BLaER1 treated with 17β-estradiol and CSF1 and Interleukin-3, amounts not matched to agents 10 nM and 100 nM (cell line): ENCODE measurements around the gene PPA1.
"Not testable (repeated sequence)": the region's sequence is repeated elsewhere in the genome, so short reads cannot be mapped to it uniquely, and the experiment has no call there.

Experiments
- H3K27ac ChIP-seq, 11 experiments: shearing (Covaris generic); formaldehyde crosslinking; 2 replicates each; pipeline ENCODE4 v1.8.1; 2022
- H3K27me3 ChIP-seq, 11 experiments: shearing (Covaris generic); formaldehyde crosslinking; 2 replicates each; pipeline ENCODE4 v1.8.1; 2022
- H3K36me3 ChIP-seq, 11 experiments: shearing (Covaris generic); formaldehyde crosslinking; 2 replicates each; pipeline ENCODE4 v1.8.1; 2022
- H3K4me1 ChIP-seq, 10 experiments: shearing (Covaris generic); formaldehyde crosslinking; 2 replicates each; pipeline ENCODE4 v1.8.1; 2022
- H3K4me2 ChIP-seq, 11 experiments: shearing (Covaris generic); formaldehyde crosslinking; 2 replicates each; pipeline ENCODE4 v1.8.1; 2022
- H3K4me3 ChIP-seq, 10 experiments: shearing (Covaris generic); formaldehyde crosslinking; 2 replicates each; pipeline ENCODE4 v1.8.1; 2022
- H3K9ac ChIP-seq, 11 experiments: shearing (Covaris generic); formaldehyde crosslinking; 2 replicates each; pipeline ENCODE4 v1.8.1; 2022
- H3K9me3 ChIP-seq, 11 experiments: shearing (Covaris generic); formaldehyde crosslinking; replicated peaks in 1 of 11; 2 replicates each; pipeline ENCODE4 v1.8.1; 2022
- H4K20me1 ChIP-seq, 11 experiments: shearing (Covaris generic); formaldehyde crosslinking; 2 replicates each; pipeline ENCODE4 v1.8.1; 2022
- Cebpa-rat ChIP-seq, 11 experiments: shearing (Covaris generic); IDR thresholded peaks; 2 replicates each; pipeline ENCODE4 v1.8.1; 2022

PPA1 gene

DNA sequence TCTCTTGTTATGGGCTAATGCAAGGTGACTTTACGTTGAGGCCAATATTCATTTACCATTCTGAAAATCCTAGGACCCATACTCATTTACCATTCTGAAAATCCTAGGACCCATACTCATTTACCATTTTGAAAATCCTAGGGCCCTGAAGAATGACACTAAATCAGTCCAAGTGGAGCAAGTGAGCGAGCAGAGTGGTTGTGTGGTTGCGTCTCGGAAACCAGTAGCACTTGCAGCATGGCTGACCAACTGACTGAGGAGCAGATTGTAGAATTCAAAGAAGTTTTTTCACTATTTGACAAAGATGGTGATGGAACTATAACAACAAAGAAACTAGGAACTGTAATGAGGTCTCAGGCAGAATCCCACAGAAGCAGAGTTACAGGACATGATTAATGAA is 69.8 kb downstream of the PPA1 start:
- Histone ChIP-seq H3K36me3 (peaks cover 56 to 77% (median 68%) of the 10 kb centered on the region in 11 experiments), H3K4me2 (peak overlapping the region; percentile 80 to 99 (median 92)), H3K9me3 (no peaks in the 10 kb centered on the region), H3K4me3 (peak overlapping the region in 5 of 10 experiments; percentile 13 to 51 (median 26); a peak in 6 of 20 replicates), H4K20me1 (peaks cover 64 to 98% (median 91%) of the 10 kb centered on the region in 11 experiments), H3K27ac (peak overlapping the region in 9 of 11 experiments; percentile 45 to 78 (median 68); a peak in 17 of 22 replicates), H3K9ac (peak overlapping the region in 9 of 11 experiments; percentile 4 to 66 (median 43); a peak in 12 of 22 replicates), H3K4me1 (peaks cover 66 to 75% (median 72%) of the 10 kb centered on the region in 10 experiments), H3K27me3 (no peaks in the 10 kb centered on the region)
- no peak for TF ChIP-seq Cebpa-rat (IDR thresholded peaks at IDR 0.05)

DNA sequence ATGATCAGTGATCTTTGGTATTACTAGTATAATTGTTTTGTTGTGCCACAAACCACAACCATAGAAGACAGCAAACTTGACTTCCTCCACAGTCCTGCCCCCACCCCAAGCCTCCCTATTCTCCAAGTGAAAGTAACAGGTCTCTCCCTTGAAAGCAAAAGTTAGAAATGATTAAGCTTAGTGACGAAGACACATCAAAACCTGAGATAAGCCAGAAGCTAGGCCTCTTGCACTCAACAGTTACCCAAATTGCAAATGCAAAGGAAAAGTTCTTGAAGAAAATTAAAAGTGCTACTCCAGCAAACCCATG is 70.4 kb downstream of the PPA1 start:
- TF ChIP-seq Cebpa-rat (IDR thresholded peaks at IDR 0.05), result no peak

DNA sequence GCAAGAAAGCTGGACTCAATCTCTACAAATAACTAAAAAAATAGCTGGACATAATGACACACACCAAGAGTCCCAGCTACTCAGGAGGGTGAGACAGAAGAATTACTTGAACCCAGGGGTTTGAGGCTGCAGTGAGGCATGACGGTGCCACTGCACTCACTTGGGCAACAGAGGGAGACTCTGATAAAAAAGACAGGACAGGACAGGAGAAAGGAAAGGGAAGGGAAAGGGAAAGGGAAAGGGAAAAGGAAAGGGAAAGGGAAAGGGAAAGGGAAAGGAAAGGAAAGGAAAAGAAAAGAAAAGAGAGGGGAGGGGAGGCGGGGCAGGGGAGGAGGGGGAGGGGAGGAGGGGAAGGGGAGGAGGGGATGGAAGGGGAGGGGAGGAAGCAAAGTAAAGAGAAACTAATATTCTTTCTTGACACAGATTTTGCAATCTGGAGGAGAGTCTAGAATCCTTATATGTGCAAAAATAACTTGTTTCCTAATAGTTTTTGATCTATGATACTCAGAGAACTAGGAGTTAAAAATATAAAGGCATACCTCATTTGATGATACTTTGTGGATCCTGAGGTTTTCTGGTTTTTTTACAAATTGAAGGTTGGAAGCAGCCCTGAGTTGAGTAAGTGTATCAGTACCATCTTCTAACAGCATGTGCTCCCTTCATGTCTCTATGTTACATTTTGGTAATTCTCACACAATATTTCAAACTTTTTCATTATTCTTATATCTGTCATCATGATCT is 70.9 kb downstream of the PPA1 start:
- Histone ChIP-seq H3K9me3 (no peaks in the 10 kb centered on the region), H3K36me3 (peaks cover 64 to 81% (median 69%) of the 10 kb centered on the region in 11 experiments), H3K4me2 (peak overlapping the region; percentile 80 to 99 (median 92)), H3K4me1 (peaks cover 54 to 63% (median 61%) of the 10 kb centered on the region in 10 experiments), H3K27me3 (no peaks in the 10 kb centered on the region), H3K4me3 (no peak overlapping the region; a peak in 2 of 20 replicates), H3K9ac (peak overlapping the region in 8 of 11 experiments; percentile 5 to 66 (median 38); a peak in 11 of 22 replicates), H3K27ac (peak overlapping the region in 9 of 11 experiments; percentile 45 to 78 (median 68); a peak in 17 of 22 replicates), H4K20me1 (peaks cover 59 to 98% (median 88%) of the 10 kb centered on the region in 11 experiments)
- no peak for TF ChIP-seq Cebpa-rat (IDR thresholded peaks at IDR 0.05)

More for the DNA sequence above, 70.4 kb downstream of the PPA1 start:
- Histone ChIP-seq H4K20me1 (peaks cover 64 to 98% (median 91%) of the 10 kb centered on the region in 11 experiments), H3K27ac (peak overlapping the region in 9 of 11 experiments; percentile 45 to 78 (median 68); a peak in 17 of 22 replicates), H3K4me2 (peak overlapping the region; percentile 80 to 99 (median 92)), H3K9me3 (no peaks in the 10 kb centered on the region), H3K36me3 (peaks cover 62 to 79% (median 69%) of the 10 kb centered on the region in 11 experiments), H3K4me3 (peak overlapping the region in 3 of 10 experiments; percentile 13 to 51 (median 17); a peak in 5 of 20 replicates), H3K9ac (peak overlapping the region in 9 of 11 experiments; percentile 4 to 66 (median 33); a peak in 12 of 22 replicates), H3K4me1 (peaks cover 60 to 69% (median 66%) of the 10 kb centered on the region in 10 experiments), H3K27me3 (no peaks in the 10 kb centered on the region)

DNA sequence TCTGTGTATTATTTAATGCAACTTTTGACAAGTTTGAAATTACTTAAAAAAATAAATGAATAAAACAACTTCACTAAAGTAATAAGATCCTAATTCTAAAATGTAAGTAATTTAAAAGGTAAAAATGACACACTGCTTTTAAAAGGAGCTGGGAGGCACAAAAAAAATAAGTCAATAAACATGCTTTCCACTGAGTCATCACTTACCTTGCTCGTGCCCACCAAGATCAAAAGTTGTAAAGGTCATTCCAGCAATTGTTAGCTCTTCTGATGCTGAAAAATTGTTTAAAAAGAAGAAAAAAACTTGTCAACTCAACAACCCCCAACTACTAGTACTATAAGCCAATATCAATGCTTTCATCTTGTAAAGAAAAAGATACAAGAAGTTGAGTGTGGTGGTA is 72.4 kb downstream of the PPA1 start:
- H3K9me3 ChIP-seq, result no peaks in the 10 kb centered on the region
- H3K27me3 ChIP-seq, result no peaks in the 10 kb centered on the region
- H3K9ac ChIP-seq, result no peak overlapping the region
- peaks cover 39 to 48% (median 46%) of the 10 kb centered on the region in 10 experiments for H3K4me1 ChIP-seq
- peak overlapping the region in 1 of 11 experiments; percentile 1; a peak in 2 of 22 replicates for H3K27ac ChIP-seq
- peaks cover 54 to 98% (median 76%) of the 10 kb centered on the region in 11 experiments for H4K20me1 ChIP-seq
- H3K36me3 ChIP-seq, result peaks cover 65 to 81% (median 70%) of the 10 kb centered on the region in 11 experiments
- no peak for TF ChIP-seq Cebpa-rat (IDR thresholded peaks at IDR 0.05)
- H3K4me3 ChIP-seq, result no peak overlapping the region
- H3K4me2 ChIP-seq, result no peak overlapping the region

DNA sequence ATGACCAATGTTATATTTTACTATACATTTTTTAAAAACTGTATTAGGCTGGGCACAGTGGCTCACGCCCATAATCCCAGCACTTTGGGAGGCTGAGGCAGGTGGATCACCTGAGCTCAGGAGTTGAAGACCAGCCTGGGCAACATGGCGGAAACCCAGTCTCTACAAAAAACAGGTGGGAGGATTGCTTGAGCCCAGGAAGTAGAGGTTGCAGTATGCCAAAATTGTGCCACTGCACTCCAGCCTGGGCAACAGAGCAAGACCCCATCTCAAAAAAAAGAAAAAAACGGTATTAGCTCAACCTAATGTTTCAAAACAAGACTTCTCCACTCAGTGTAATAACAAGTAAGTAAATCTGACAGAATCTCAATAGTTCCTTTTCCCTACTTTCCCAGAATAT is 73.9 kb downstream of the PPA1 start:
- Histone ChIP-seq H3K4me1 (peaks cover 25 to 34% (median 32%) of the 10 kb centered on the region in 10 experiments), H4K20me1 (peaks cover 47 to 98% (median 70%) of the 10 kb centered on the region in 11 experiments), H3K36me3 (peaks cover 75 to 89% (median 78%) of the 10 kb centered on the region in 11 experiments)
- H3K9me3 ChIP-seq, H3K27me3 ChIP-seq, H3K27ac ChIP-seq, H3K9ac ChIP-seq, H3K4me3 ChIP-seq, H3K4me2 ChIP-seq: not testable (repeated sequence)

DNA sequence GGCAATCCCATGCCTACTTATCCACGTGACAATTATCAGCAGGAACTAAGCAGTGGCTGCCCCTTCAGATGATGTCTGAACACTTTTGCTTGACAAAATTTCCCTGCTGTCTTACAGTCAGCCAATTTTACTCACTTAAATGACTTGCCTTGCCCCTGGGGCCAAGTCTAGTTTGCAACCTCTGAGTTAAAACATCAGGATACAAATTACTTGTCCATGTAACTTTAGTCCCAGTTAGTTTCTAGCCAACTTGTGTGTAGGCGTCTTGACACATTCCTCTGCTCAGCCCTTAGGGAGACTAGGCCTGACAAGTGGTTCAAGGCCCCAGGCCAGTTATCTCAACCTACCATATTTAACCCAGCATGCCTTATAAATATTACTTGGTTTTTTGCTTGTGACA is 75.1 kb downstream of the PPA1 start:
- Histone ChIP-seq H3K9me3 (no peaks in the 10 kb centered on the region), H3K27me3 (no peaks in the 10 kb centered on the region), H3K4me1 (peaks cover 12 to 21% (median 19%) of the 10 kb centered on the region in 10 experiments), H3K4me2 (no peak overlapping the region), H3K27ac (no peak overlapping the region), H4K20me1 (peaks cover 41 to 98% (median 62%) of the 10 kb centered on the region in 11 experiments), H3K9ac (no peak overlapping the region), H3K36me3 (peaks cover 83 to 91% (median 89%) of the 10 kb centered on the region in 11 experiments), H3K4me3 (no peak overlapping the region)
- no peak for TF ChIP-seq Cebpa-rat (IDR thresholded peaks at IDR 0.05)

DNA sequence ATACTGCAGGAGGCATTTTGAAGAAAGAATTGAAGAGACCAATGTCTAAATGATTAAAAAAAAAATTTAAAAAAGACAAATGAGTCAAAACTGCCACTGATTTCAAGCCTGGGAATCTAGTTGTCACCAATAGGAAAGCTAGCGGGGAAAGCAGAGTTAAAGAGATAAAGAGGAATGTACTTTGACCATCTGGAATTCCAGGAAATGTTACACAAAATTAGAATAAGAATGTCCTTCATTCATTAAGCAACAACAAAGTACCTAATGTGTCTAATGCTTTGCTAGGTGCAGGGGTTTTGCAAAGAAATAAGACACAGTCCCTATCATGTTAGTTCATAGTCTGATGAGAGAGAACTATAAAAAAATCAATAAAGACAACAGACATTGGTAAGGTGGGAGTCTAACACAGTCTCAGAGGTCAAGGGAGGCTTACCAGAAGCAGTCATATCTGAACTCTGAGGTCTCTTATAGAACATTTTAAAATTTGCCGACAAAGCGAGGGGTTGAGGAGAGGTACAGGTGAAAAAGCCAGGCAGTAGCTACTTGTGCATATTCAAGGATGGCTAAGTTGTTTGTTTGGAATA is 77.9 kb downstream of the PPA1 start:
- Histone ChIP-seq H4K20me1 (peaks cover 35 to 98% (median 59%) of the 10 kb centered on the region in 11 experiments; a peak in 17 of 22 replicates), H3K27ac (no peak overlapping the region), H3K4me1 (no peaks in the 10 kb centered on the region), H3K36me3 (peaks cover 94 to 100% (median 99%) of the 10 kb centered on the region in 11 experiments), H3K9ac (no peak overlapping the region; a peak in 1 of 22 replicates), H3K9me3 (no peaks in the 10 kb centered on the region), H3K27me3 (no peaks in the 10 kb centered on the region), H3K4me3 (no peak overlapping the region), H3K4me2 (no peak overlapping the region)
- TF ChIP-seq Cebpa-rat (IDR thresholded peaks at IDR 0.05), result no peak
